Stimulated activated CD4-positive, alpha-beta T cell treated with anti-CD3 and anti-CD28 coated beads, Interleukin-2, amount 100 ng/mL, for 4 hours (primary cell): ENCODE results near the gene TGFBR3.

ENCODE experiments used
- DNase-seq: peaks from one replicate; pipeline ENCODE4 v3.0.0-alpha.2; 2020; ENCODE audit warnings: low read depth

Gene TGFBR3

GRCh38 chr1:91754816-91755580 lies 131.0 kb downstream of the TGFBR3 start:
- DNase-seq: no peak

- peak; percentile 4 for DNase-seq
These were observed 131.6 kb downstream of the TGFBR3 start for GRCh38 chr1:91754348-91754747.

GRCh38 chr1:91753878-91754277 lies 132.1 kb downstream of the TGFBR3 start:
- no peak for DNase-seq

- no peak for DNase-seq
These were observed 133.6 kb downstream of the TGFBR3 start for GRCh38 chr1:91752324-91752723.

- no peak for DNase-seq
These were observed 134.7 kb downstream of the TGFBR3 start for GRCh38 chr1:91751275-91751674.

- no peak for DNase-seq
These were observed 135.5 kb downstream of the TGFBR3 start for GRCh38 chr1:91750398-91750996.

GRCh38 chr1:91749788-91750231 lies 136.1 kb downstream of the TGFBR3 start:
- DNase-seq: no peak

GRCh38 chr1:91747666-91748065 lies 138.3 kb downstream of the TGFBR3 start:
- no peak for DNase-seq

- no peak for DNase-seq
These were observed 139.1 kb downstream of the TGFBR3 start for GRCh38 chr1:91746728-91747338.

GRCh38 chr1:91745640-91746373 lies 140.1 kb downstream of the TGFBR3 start:
- DNase-seq: no peak

- no peak for DNase-seq
These were observed 140.9 kb downstream of the TGFBR3 start for GRCh38 chr1:91744953-91745639.

- DNase-seq: no peak
These were observed 143.1 kb downstream of the TGFBR3 start for GRCh38 chr1:91742848-91743292.

GRCh38 chr1:91741906-91742305 lies 144.0 kb downstream of the TGFBR3 start:
- no peak for DNase-seq

- DNase-seq: no peak
These were observed 144.7 kb downstream of the TGFBR3 start for GRCh38 chr1:91741301-91741700.

- DNase-seq: no peak
These were observed 148.3 kb downstream of the TGFBR3 start for GRCh38 chr1:91737650-91738049.

- no peak for DNase-seq
These were observed 149.0 kb downstream of the TGFBR3 start for GRCh38 chr1:91736715-91737615.

GRCh38 chr1:91736146-91736714 lies 149.7 kb downstream of the TGFBR3 start:
- DNase-seq: no peak

GRCh38 chr1:91735266-91735845 lies 150.6 kb downstream of the TGFBR3 start:
- DNase-seq: no peak

GRCh38 chr1:91734761-91735160 lies 151.2 kb downstream of the TGFBR3 start:
- no peak for DNase-seq

GRCh38 chr1:91733108-91733710 lies 152.7 kb downstream of the TGFBR3 start:
- DNase-seq: no peak
